Ascending aorta (tissue), 2 donors: Measurements from ENCODE around the gene CD40. TPM values are rescaled to one million over a fixed set of nuclear protein-coding genes. Genes with fewer than 3 reads are reported as not detected.
A peak's percentile ranks its signal among the peaks of the same experiment; 100 is the strongest.
"Not testable (repeated sequence)": the region's sequence is repeated elsewhere in the genome, so short reads cannot be mapped to it uniquely, and the experiment has no call there.

Experiments used
- DNase-seq, 2 donors: peaks; one replicate each; pipeline ENCODE4 v3.0.0-alpha.2; 2019; ENCODE audit warnings: low spot score in 2 of 2
- H3K27ac ChIP-seq, 2 donors: fragments of 200-600 bp; sonication (generic); one replicate each; pipeline ENCODE4 v1.5.1; 2016 to 2017; ENCODE audit warnings: mild to moderate bottlenecking in 1 of 2
- H3K27me3 ChIP-seq: fragments of 200-600 bp; sonication (generic); one replicate; pipeline ENCODE4 v1.5.1; 2017
- H3K36me3 ChIP-seq, 2 donors: fragments of 200-600 bp; sonication (generic); one replicate each; pipeline ENCODE4 v1.5.1; 2016
- H3K4me1 ChIP-seq, 2 donors: fragments of 200-600 bp; sonication (generic); one replicate each; pipeline ENCODE4 v1.5.1; 2016 to 2017; ENCODE audit warnings: mild to moderate bottlenecking in 1 of 2
- H3K4me3 ChIP-seq, 2 donors: fragments of 200-600 bp; sonication (generic); one replicate each; pipeline ENCODE4 v1.5.1; 2016 to 2017; ENCODE audit warnings: mild to moderate bottlenecking in 1 of 2
- H3K9me3 ChIP-seq, 2 donors: fragments of 200-600 bp; sonication (generic); one replicate each; pipeline ENCODE4 v1.5.1; 2016
- intact Hi-C: fragments of 100-400 bp; cut with DNase I; formaldehyde crosslinking; loops from one replicate; pipeline ENCODE4 v1.15.1; 2023
- total RNA-seq: library from RNA; depleted of rRNA; stranded (reverse); fragments of >200 nt; gene quantifications from one replicate; pipeline ENCODE4 v1.1.0, GENCODE V29; 2016
- TF ChIP-seq, protein P1 (sequence below), 3 experiments: fragments of 200-600 bp in 2 of 3; fragments of 450-650 bp in 1 of 3; sonication (generic) in 2 of 3; IDR thresholded peaks; one replicate each; pipeline ENCODE4 v1.5.1; 2016 to 2019; ENCODE audit warnings: antibody characterized with exemption in 3 of 3, mild to moderate bottlenecking in 1 of 3, moderate library complexity in 1 of 3

Gene CD40
- total RNA-seq, 1 donor from 2014 or later, result 34.7 TPM

GRCh38 chr20:46099491-46100287, 18.4 kb upstream of the CD40 start:
- intact Hi-C loops, result no loop called here
- no peaks in the 10 kb centered on the region for H3K27me3 ChIP-seq

DNA sequence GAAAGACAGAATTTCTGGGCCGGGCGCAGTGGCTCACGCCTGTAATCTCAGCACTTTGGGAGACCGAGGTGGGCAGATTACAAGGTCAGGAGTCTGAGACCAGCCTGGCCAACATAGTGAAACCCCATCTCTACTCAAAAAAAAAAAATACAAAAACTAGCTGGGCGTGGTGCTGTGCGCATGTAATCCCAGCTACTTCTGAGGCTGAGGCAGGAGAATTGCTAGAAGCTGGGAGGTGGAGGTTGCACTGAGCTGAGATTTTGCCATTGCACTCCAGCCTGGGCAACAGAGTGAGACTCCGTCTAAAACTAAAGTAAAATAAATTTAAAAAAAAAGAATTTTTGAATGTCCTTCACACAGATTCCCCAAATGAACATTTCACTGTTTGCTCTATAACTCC, 17.7 kb upstream of the CD40 start:
- H3K36me3 ChIP-seq, H3K9me3 ChIP-seq, DNase-seq, intact Hi-C loops, H3K27ac ChIP-seq, H3K4me3 ChIP-seq, H3K27me3 ChIP-seq, H3K4me1 ChIP-seq: not testable (repeated sequence)

More at GRCh38 chr20:46099491-46100287, 18.4 kb upstream of the CD40 start:
- TF ChIP-seq, protein P1, sequence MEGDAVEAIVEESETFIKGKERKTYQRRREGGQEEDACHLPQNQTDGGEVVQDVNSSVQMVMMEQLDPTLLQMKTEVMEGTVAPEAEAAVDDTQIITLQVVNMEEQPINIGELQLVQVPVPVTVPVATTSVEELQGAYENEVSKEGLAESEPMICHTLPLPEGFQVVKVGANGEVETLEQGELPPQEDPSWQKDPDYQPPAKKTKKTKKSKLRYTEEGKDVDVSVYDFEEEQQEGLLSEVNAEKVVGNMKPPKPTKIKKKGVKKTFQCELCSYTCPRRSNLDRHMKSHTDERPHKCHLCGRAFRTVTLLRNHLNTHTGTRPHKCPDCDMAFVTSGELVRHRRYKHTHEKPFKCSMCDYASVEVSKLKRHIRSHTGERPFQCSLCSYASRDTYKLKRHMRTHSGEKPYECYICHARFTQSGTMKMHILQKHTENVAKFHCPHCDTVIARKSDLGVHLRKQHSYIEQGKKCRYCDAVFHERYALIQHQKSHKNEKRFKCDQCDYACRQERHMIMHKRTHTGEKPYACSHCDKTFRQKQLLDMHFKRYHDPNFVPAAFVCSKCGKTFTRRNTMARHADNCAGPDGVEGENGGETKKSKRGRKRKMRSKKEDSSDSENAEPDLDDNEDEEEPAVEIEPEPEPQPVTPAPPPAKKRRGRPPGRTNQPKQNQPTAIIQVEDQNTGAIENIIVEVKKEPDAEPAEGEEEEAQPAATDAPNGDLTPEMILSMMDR (IDR thresholded peaks at IDR 0.05), result peak in 1 of 3 experiments; percentile 28
- H3K4me1 ChIP-seq, result no peaks in the 10 kb centered on the region
- H3K4me3 ChIP-seq, result peak overlapping the region in 1 of 2 donors; percentile 38
- no peak for DNase-seq
- H3K9me3 ChIP-seq, result no peaks in the 10 kb centered on the region
- no peak overlapping the region for H3K27ac ChIP-seq
- no peaks in the 10 kb centered on the region for H3K36me3 ChIP-seq

GRCh38 chr20:46100988-46101387, 17.1 kb upstream of the CD40 start:
- intact Hi-C loops, result no loop called here
- Histone ChIP-seq H3K4me1 (no peaks in the 10 kb centered on the region), H3K27ac (no peak overlapping the region), H3K9me3 (no peaks in the 10 kb centered on the region), H3K36me3 (no peaks in the 10 kb centered on the region), H3K4me3 (no peak overlapping the region), H3K27me3 (no peaks in the 10 kb centered on the region)
- TF ChIP-seq, protein P1 (IDR thresholded peaks at IDR 0.05), result no peak
- DNase-seq, result no peak

- H3K9me3 ChIP-seq, result no peaks in the 10 kb centered on the region
- H3K27ac ChIP-seq, result no peak overlapping the region
- H3K36me3 ChIP-seq, result no peaks in the 10 kb centered on the region
- H3K4me3 ChIP-seq, result no peak overlapping the region
- DNase-seq, result no peak
- no peaks in the 10 kb centered on the region for H3K27me3 ChIP-seq
- TF ChIP-seq, protein P1 (IDR thresholded peaks at IDR 0.05), result no peak
- intact Hi-C loops, result no loop called here
- no peaks in the 10 kb centered on the region for H3K4me1 ChIP-seq
Measured at GRCh38 chr20:46101957-46102356, 16.2 kb upstream of the CD40 start.

- Histone ChIP-seq H3K4me3 (no peak overlapping the region), H3K9me3 (no peaks in the 10 kb centered on the region), H3K27ac (no peak overlapping the region), H3K27me3 (no peaks in the 10 kb centered on the region), H3K36me3 (no peaks in the 10 kb centered on the region), H3K4me1 (no peaks in the 10 kb centered on the region)
- DNase-seq, result no peak
- intact Hi-C loops, result no loop called here
- TF ChIP-seq, protein P1 (IDR thresholded peaks at IDR 0.05), result no peak
Measured at GRCh38 chr20:46102940-46103339, 15.2 kb upstream of the CD40 start.

DNA sequence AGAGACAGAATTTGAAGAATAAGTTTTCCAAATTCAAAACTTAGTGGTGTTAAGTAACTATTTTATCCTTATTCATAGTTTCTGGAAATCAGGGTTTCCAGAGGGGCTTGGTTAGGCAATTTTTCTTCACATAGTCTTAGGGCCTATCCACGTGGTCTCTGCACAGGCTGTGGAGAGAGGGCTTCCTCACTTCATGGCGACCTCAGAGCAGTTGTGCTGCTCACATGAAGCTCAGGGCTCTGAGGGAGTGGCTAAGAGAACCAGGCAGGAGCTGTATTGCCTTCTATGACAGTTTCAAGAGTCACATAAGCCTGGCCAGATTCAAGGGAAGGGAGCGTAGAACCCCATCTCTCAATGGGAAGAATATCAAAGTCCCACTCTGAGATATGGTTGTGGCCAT, 13.9 kb upstream of the CD40 start:
- TF ChIP-seq, protein P1 (IDR thresholded peaks at IDR 0.05), result no peak
- intact Hi-C loops, result no loop called here
- Histone ChIP-seq H3K4me1 (no peaks in the 10 kb centered on the region), H3K27me3 (no peaks in the 10 kb centered on the region), H3K4me3 (no peak overlapping the region), H3K36me3 (no peaks in the 10 kb centered on the region), H3K9me3 (no peaks in the 10 kb centered on the region), H3K27ac (no peak overlapping the region)
- DNase-seq, result no peak
